GM23338 (cell line): ENCODE results near the gene FAM76A.

ENCODE experiments used
- EZH2 ChIP-seq: fragments of 200-600 bp; sonication (generic); IDR thresholded peaks from one replicate; pipeline ENCODE4 v1.8.0; 2017; ENCODE audit warnings: antibody characterized with exemption, mild to moderate bottlenecking, low read depth; ENCODE audit not compliant: unreplicated experiment
- EZH2phosphoT487 ChIP-seq: fragments of 200-600 bp; sonication (generic); IDR thresholded peaks from one replicate; pipeline ENCODE4 v1.8.1; 2018; ENCODE audit warnings: antibody characterized with exemption; ENCODE audit not compliant: unreplicated experiment
- JUNB ChIP-seq: IDR thresholded peaks from one replicate; pipeline ENCODE4 v1.6.1; 2016; ENCODE audit warnings: antibody characterized with exemption; ENCODE audit not compliant: unreplicated experiment
- POLR2AphosphoS5 ChIP-seq: IDR thresholded peaks from 2 replicates; pipeline ENCODE4 v1.6.1; 2016; ENCODE audit warnings: antibody characterized with exemption, low read depth
- TF ChIP-seq, protein P1 (sequence below), 2 experiments: fragments of 200-600 bp in 1 of 2; sonication (generic) in 1 of 2; conservative IDR thresholded peaks; 2 replicates each; pipeline versions ENCODE4 v1.5.1 to v1.6.1; 2016 to 2017; ENCODE audit warnings: antibody characterized with exemption in 2 of 2, low read depth in 2 of 2, mild to moderate bottlenecking in 2 of 2, moderate library complexity in 1 of 2
- TF ChIP-seq, protein P2 (sequence below): IDR thresholded peaks from one replicate; pipeline ENCODE4 v1.6.1; 2018; ENCODE audit warnings: antibody characterized with exemption; ENCODE audit not compliant: unreplicated experiment

DNA sequence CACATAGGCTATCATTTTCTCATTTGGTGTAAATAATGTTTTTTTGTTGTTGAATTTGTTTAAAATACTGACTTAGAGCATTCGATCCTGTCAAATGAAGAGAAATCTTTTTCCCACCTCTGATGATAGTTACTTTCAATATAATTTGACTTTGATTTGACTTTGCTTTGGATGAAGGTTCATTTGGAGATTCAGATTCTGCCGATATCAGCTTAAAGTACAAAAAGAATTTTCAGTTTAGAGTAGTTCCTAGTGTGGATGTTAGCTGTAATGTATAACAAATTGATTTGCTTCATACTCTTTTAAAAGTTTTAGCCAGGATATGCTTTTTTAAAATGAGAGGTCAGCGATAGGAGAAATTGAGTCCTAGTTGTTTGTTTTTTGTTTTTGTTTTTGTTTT lies 57.2 kb downstream of the FAM76A start:
- TF ChIP-seq JUNB (no peak), EZH2 (no peak), EZH2phosphoT487 (no peak), POLR2AphosphoS5 (no peak)
- TF ChIP-seq, protein P1, sequence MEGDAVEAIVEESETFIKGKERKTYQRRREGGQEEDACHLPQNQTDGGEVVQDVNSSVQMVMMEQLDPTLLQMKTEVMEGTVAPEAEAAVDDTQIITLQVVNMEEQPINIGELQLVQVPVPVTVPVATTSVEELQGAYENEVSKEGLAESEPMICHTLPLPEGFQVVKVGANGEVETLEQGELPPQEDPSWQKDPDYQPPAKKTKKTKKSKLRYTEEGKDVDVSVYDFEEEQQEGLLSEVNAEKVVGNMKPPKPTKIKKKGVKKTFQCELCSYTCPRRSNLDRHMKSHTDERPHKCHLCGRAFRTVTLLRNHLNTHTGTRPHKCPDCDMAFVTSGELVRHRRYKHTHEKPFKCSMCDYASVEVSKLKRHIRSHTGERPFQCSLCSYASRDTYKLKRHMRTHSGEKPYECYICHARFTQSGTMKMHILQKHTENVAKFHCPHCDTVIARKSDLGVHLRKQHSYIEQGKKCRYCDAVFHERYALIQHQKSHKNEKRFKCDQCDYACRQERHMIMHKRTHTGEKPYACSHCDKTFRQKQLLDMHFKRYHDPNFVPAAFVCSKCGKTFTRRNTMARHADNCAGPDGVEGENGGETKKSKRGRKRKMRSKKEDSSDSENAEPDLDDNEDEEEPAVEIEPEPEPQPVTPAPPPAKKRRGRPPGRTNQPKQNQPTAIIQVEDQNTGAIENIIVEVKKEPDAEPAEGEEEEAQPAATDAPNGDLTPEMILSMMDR (conservative IDR thresholded peaks at IDR 0.05; ENCODE audit: low read depth in 2 of 2) = no peak
- TF ChIP-seq, protein P2, sequence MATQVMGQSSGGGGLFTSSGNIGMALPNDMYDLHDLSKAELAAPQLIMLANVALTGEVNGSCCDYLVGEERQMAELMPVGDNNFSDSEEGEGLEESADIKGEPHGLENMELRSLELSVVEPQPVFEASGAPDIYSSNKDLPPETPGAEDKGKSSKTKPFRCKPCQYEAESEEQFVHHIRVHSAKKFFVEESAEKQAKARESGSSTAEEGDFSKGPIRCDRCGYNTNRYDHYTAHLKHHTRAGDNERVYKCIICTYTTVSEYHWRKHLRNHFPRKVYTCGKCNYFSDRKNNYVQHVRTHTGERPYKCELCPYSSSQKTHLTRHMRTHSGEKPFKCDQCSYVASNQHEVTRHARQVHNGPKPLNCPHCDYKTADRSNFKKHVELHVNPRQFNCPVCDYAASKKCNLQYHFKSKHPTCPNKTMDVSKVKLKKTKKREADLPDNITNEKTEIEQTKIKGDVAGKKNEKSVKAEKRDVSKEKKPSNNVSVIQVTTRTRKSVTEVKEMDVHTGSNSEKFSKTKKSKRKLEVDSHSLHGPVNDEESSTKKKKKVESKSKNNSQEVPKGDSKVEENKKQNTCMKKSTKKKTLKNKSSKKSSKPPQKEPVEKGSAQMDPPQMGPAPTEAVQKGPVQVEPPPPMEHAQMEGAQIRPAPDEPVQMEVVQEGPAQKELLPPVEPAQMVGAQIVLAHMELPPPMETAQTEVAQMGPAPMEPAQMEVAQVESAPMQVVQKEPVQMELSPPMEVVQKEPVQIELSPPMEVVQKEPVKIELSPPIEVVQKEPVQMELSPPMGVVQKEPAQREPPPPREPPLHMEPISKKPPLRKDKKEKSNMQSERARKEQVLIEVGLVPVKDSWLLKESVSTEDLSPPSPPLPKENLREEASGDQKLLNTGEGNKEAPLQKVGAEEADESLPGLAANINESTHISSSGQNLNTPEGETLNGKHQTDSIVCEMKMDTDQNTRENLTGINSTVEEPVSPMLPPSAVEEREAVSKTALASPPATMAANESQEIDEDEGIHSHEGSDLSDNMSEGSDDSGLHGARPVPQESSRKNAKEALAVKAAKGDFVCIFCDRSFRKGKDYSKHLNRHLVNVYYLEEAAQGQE = no peak
